Measurements from ENCODE around the gene DKKL1. TPM values are rescaled to one million over a fixed set of nuclear protein-coding genes. Genes with fewer than 3 reads are reported as not detected.
A peak's percentile ranks its signal among the peaks of the same experiment; 100 is the strongest.

Gene DKKL1
- total and polyA plus RNA-seq, 10 donors, result 0.57 to 1.1 (median 0.68) TPM; not detected in 6

- TF ChIP-seq POLR2AphosphoS5 (IDR thresholded peaks at IDR 0.05) (no peak), CTCF (IDR thresholded peaks at IDR 0.05 in 8 of 11, conservative IDR thresholded peaks at IDR 0.05 in 3 of 11) (no peak)
- peaks cover 0 to 7% (median 0%) of the 10 kb centered on the region in 7 donors for H3K27me3 ChIP-seq (replicated peaks in 1 of 7)
- no peak for DNase-seq
- peaks cover 0 to 19% (median 11%) of the 10 kb centered on the region in 8 donors for H3K9me3 ChIP-seq
- WGBS, 5 donors, result 42 to 100% (median 53%) methylated on average over 1 of the region's 1 CpG
- H3K4me3 ChIP-seq, result no peak overlapping the region
- H3K27ac ChIP-seq, result no peak overlapping the region
- peaks cover 0 to 16% (median 1%) of the 10 kb centered on the region in 6 donors for H3K4me1 ChIP-seq
- intact Hi-C loops (cut with DNase I; ENCODE audit: low total_unique reads), result no loop called here
- no peaks in the 10 kb centered on the region for H3K36me3 ChIP-seq
Measured at GRCh38 chr19:49383599-49383998, 19.9 kb downstream of the DKKL1 start.

- Histone ChIP-seq H3K36me3 (no peaks in the 10 kb centered on the region), H3K4me1 (peaks cover 0 to 44% (median 13%) of the 10 kb centered on the region in 6 donors), H3K9me3 (peaks cover 0 to 5% (median under 1%) of the 10 kb centered on the region in 8 donors), H3K27me3 (replicated peaks in 1 of 7) (peaks cover 0 to 7% (median 0%) of the 10 kb centered on the region in 7 donors), H3K27ac (peak within 1 kb of the TSS in 4 of 8 donors; percentile 22 to 72 (median 49)), H3K4me3 (peak within 1 kb of the TSS in 5 of 8 donors; percentile 9 to 47 (median 18))
- DNase-seq, result peak; percentile 95
- TF ChIP-seq POLR2A (IDR thresholded peaks at IDR 0.05) (no peak), POLR2AphosphoS5 (IDR thresholded peaks at IDR 0.05) (peak; percentile 47 to 80 (median 77)), CTCF (IDR thresholded peaks at IDR 0.05 in 8 of 11, conservative IDR thresholded peaks at IDR 0.05 in 3 of 11) (no peak)
- 31 to 59% (median 50%) methylated on average over 10 to 40 of the region's 40 CpGs for WGBS, 5 donors
- intact Hi-C loops (cut with DNase I; ENCODE audit: low total_unique reads), result no loop called here
Measured at GRCh38 chr19:49387936-49388372, 24.3 kb downstream of the DKKL1 start, which contains the start of gene KASH5. TSS of gene KASH5 (plus strand) at chr19:49388249. CDS start at chr19:49390884, 2,635 bp downstream.

DNA sequence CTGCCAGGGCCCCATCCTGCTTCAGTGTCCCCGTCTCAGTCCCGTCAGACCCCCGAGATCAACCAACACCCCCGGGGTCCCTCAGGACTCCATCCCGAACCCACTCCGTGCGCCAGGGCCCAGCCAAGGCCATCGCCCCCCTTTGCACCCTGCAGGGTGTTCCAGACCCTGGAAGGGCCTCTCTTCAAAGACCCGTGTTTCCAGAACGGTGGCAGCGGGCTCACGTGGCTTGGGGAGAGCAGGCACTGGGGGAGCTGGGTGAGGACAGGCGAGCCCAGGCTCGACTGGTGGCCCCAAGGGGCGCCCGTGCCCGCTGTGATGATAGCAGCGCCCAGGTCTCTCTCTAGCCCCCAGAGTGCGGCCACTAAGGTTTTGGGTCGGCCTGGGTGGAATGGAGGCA lies 25.7 kb downstream of the DKKL1 start:
- H3K36me3 ChIP-seq, result no peaks in the 10 kb centered on the region
- no peak overlapping the region for H3K4me3 ChIP-seq
- H3K4me1 ChIP-seq, result peaks cover 0 to 44% (median 13%) of the 10 kb centered on the region in 6 donors
- H3K9me3 ChIP-seq, result no peaks in the 10 kb centered on the region
- DNase-seq, result no peak
- no peak overlapping the region for H3K27ac ChIP-seq
- 91 to 95% (median 92%) methylated on average over 15 to 20 of the region's 20 CpGs for WGBS, 5 donors
- intact Hi-C loops (cut with DNase I; ENCODE audit: low total_unique reads), result no loop called here
- TF ChIP-seq POLR2A (IDR thresholded peaks at IDR 0.05) (no peak), POLR2AphosphoS5 (IDR thresholded peaks at IDR 0.05) (no peak), CTCF (IDR thresholded peaks at IDR 0.05 in 8 of 11, conservative IDR thresholded peaks at IDR 0.05 in 3 of 11) (no peak)
- H3K27me3 ChIP-seq (replicated peaks in 1 of 7), result peaks cover 0 to 14% (median 0%) of the 10 kb centered on the region in 7 donors

GRCh38 chr19:49390131-49390928 lies 26.7 kb downstream of the DKKL1 start:
- Histone ChIP-seq H3K9me3 (no peaks in the 10 kb centered on the region), H3K4me3 (no peak overlapping the region), H3K36me3 (no peaks in the 10 kb centered on the region), H3K27ac (peak overlapping the region in 5 of 8 donors; percentile 36 to 71 (median 60)), H3K4me1 (peaks cover 0 to 44% (median 13%) of the 10 kb centered on the region in 6 donors), H3K27me3 (replicated peaks in 1 of 7) (peaks cover 0 to 19% (median 0%) of the 10 kb centered on the region in 7 donors)
- 75 to 84% (median 78%) methylated on average over 26 of the region's 26 CpGs for WGBS, 5 donors
- intact Hi-C loops (cut with DNase I; ENCODE audit: low total_unique reads), result no loop called here
- no peak for TF ChIP-seq POLR2AphosphoS5 (IDR thresholded peaks at IDR 0.05)
- TF ChIP-seq POLR2A (IDR thresholded peaks at IDR 0.05), result no peak
- no peak for TF ChIP-seq CTCF (IDR thresholded peaks at IDR 0.05 in 8 of 11, conservative IDR thresholded peaks at IDR 0.05 in 3 of 11)
- DNase-seq, result no peak

All from spleen (tissue), 11 donors.